ENCODE measurements around the gene ISCA2. TPM values are rescaled to one million over a fixed set of nuclear protein-coding genes. Genes with fewer than 3 reads are reported as not detected.

ISCA2 gene
- total RNA-seq, 1 donor, result 8.7 TPM

GRCh38 chr14:74505831-74506230 is 12.3 kb downstream of the ISCA2 start:
- peaks cover 98% of the 10 kb centered on the region for H3K36me3 ChIP-seq (ENCODE audit: insufficient read depth, low read length)
- no peaks in the 10 kb centered on the region for H3K79me2 ChIP-seq (ENCODE audit: insufficient read depth, low read length)
- H4K20me1 ChIP-seq (ENCODE audit: insufficient read depth, low read length), result peaks cover 5% of the 10 kb centered on the region
- H3K27me3 ChIP-seq (ENCODE audit: insufficient read depth, low read length), result no peaks in the 10 kb centered on the region
- H3K4me1 ChIP-seq (ENCODE audit: insufficient read depth, low read length), result peaks cover 7% of the 10 kb centered on the region
- DNase-seq (ENCODE audit: insufficient read length, low spot score, missing footprints), result no peak
- H3K4me2 ChIP-seq (ENCODE audit: insufficient read depth, low read length), result no peak overlapping the region
- H3K9me3 ChIP-seq (ENCODE audit: low read depth, low read length), result no peaks in the 10 kb centered on the region
- no peak overlapping the region for H3K4me3 ChIP-seq (ENCODE audit: insufficient read depth, low read length)
- H2AFZ ChIP-seq (ENCODE audit: low read length), result no peak overlapping the region
- no peak overlapping the region for H3K27ac ChIP-seq (ENCODE audit: low read depth, low read length)
- TF ChIP-seq CTCF (IDR thresholded peaks at IDR 0.05; ENCODE audit: extremely low read depth, low read depth, low read length), result no peak

- Histone ChIP-seq H3K27me3 (ENCODE audit: insufficient read depth, low read length) (no peaks in the 10 kb centered on the region), H3K9me3 (ENCODE audit: low read depth, low read length) (no peaks in the 10 kb centered on the region), H3K4me1 (ENCODE audit: insufficient read depth, low read length) (peaks cover 13% of the 10 kb centered on the region), H3K27ac (ENCODE audit: low read depth, low read length) (no peak overlapping the region), H2AFZ (ENCODE audit: low read length) (no peak overlapping the region), H3K4me2 (ENCODE audit: insufficient read depth, low read length) (no peak overlapping the region), H4K20me1 (ENCODE audit: insufficient read depth, low read length) (peaks cover 5% of the 10 kb centered on the region), H3K4me3 (ENCODE audit: insufficient read depth, low read length) (no peak overlapping the region), H3K79me2 (ENCODE audit: insufficient read depth, low read length) (no peaks in the 10 kb centered on the region), H3K36me3 (ENCODE audit: insufficient read depth, low read length) (peaks cover 95% of the 10 kb centered on the region)
- DNase-seq (ENCODE audit: insufficient read length, low spot score, missing footprints), result no peak
- no peak for TF ChIP-seq CTCF (IDR thresholded peaks at IDR 0.05; ENCODE audit: extremely low read depth, low read depth, low read length)
Measured at GRCh38 chr14:74506411-74506851, 12.9 kb downstream of the ISCA2 start.

- H4K20me1 ChIP-seq (ENCODE audit: insufficient read depth, low read length), result peaks cover 5% of the 10 kb centered on the region
- TF ChIP-seq CTCF (IDR thresholded peaks at IDR 0.05; ENCODE audit: extremely low read depth, low read depth, low read length), result no peak
- H3K36me3 ChIP-seq (ENCODE audit: insufficient read depth, low read length), result peaks cover 95% of the 10 kb centered on the region
- H3K4me3 ChIP-seq (ENCODE audit: insufficient read depth, low read length), result no peak overlapping the region
- no peak overlapping the region for H2AFZ ChIP-seq (ENCODE audit: low read length)
- H3K4me2 ChIP-seq (ENCODE audit: insufficient read depth, low read length), result no peak overlapping the region
- no peaks in the 10 kb centered on the region for H3K27me3 ChIP-seq (ENCODE audit: insufficient read depth, low read length)
- DNase-seq (ENCODE audit: insufficient read length, low spot score, missing footprints), result no peak
- peaks cover 20% of the 10 kb centered on the region for H3K4me1 ChIP-seq (ENCODE audit: insufficient read depth, low read length)
- H3K27ac ChIP-seq (ENCODE audit: low read depth, low read length), result no peak overlapping the region
- no peaks in the 10 kb centered on the region for H3K9me3 ChIP-seq (ENCODE audit: low read depth, low read length)
- H3K79me2 ChIP-seq (ENCODE audit: insufficient read depth, low read length), result no peaks in the 10 kb centered on the region
Measured at GRCh38 chr14:74507085-74507484, 13.5 kb downstream of the ISCA2 start.

GRCh38 chr14:74507840-74508239 is 14.3 kb downstream of the ISCA2 start:
- TF ChIP-seq CTCF (IDR thresholded peaks at IDR 0.05; ENCODE audit: extremely low read depth, low read depth, low read length), result no peak
- DNase-seq (ENCODE audit: insufficient read length, low spot score, missing footprints), result no peak
- peak overlapping the region; percentile 49 for H3K27ac ChIP-seq (ENCODE audit: low read depth, low read length)
- H3K36me3 ChIP-seq (ENCODE audit: insufficient read depth, low read length), result peaks cover 95% of the 10 kb centered on the region
- H3K4me2 ChIP-seq (ENCODE audit: insufficient read depth, low read length), result no peak overlapping the region
- no peaks in the 10 kb centered on the region for H3K27me3 ChIP-seq (ENCODE audit: insufficient read depth, low read length)
- H3K79me2 ChIP-seq (ENCODE audit: insufficient read depth, low read length), result no peaks in the 10 kb centered on the region
- H4K20me1 ChIP-seq (ENCODE audit: insufficient read depth, low read length), result peaks cover 3% of the 10 kb centered on the region
- H2AFZ ChIP-seq (ENCODE audit: low read length), result no peak overlapping the region
- peaks cover 27% of the 10 kb centered on the region for H3K4me1 ChIP-seq (ENCODE audit: insufficient read depth, low read length)
- H3K4me3 ChIP-seq (ENCODE audit: insufficient read depth, low read length), result no peak overlapping the region
- no peaks in the 10 kb centered on the region for H3K9me3 ChIP-seq (ENCODE audit: low read depth, low read length)

All from osteoblast (primary cell).